GM12878 (cell line): ENCODE measurements around the gene BORCS5. TPM values are rescaled to one million over a fixed set of nuclear protein-coding genes. Genes with fewer than 3 reads are reported as not detected.

Source experiments
- ATAC-seq: fragments of 200-7000 bp; cut with Tn5 transposase; 3 replicates; pipeline ENCODE4 v1.9.1; 2020; ENCODE audit warnings: mild to moderate bottlenecking, moderate library complexity
- BruUV-seq: library from RNA; stranded (reverse); fragments of 400-500 nt; replicated peaks from 2 replicates; lab custom pipeline; 2021; lab: Mats Ljungman, UMichigan
- CTCF ChIA-PET: fragments of 300-600 bp; sonication (Branson Sonifier 250); formaldehyde crosslinking; extraction: SDS; loops from one replicate; lab custom pipeline; 2021; ENCODE audit warnings: inconsistent platforms; lab: Yijun Ruan, JAX
- POLR2A ChIA-PET: fragments of 350-600 bp; formaldehyde crosslinking; extraction: SDS; loops from one replicate; lab custom pipeline; 2021; ENCODE audit warnings: inconsistent platforms; lab: Charles Lee
- RAD21 ChIA-PET: fragments of 300-600 bp; sonication (Branson Sonifier 250); formaldehyde crosslinking; loops from one replicate; lab custom pipeline; 2023; ENCODE audit warnings: antibody characterized with exemption; ENCODE audit not compliant: unreplicated experiment; lab: Charles Lee
- SMC1A ChIA-PET: fragments of 300-600 bp; sonication (Branson Sonifier 250); formaldehyde crosslinking; loops from one replicate; lab custom pipeline; 2023; ENCODE audit not compliant: unreplicated experiment, uncharacterized antibody; lab: Charles Lee
- DNase-seq: peaks from one replicate; pipeline ENCODE4 v3.0.0-alpha.2; 2011; ENCODE audit warnings: low read depth, low spot score
- FAIRE-seq: peaks from 3 replicates; lab custom pipeline; 2011; peaks lifted over from hg19 to GRCh38; lab: Jason Lieb, UNC
- H2AFZ ChIP-seq: 2 replicates; pipeline ENCODE4 v1.6.0; 2011; ENCODE audit warnings: low read depth, low read length, control low read depth; ENCODE audit not compliant: control insufficient read depth
- H3K27ac ChIP-seq: 2 replicates; pipeline ENCODE4 v1.5.1; 2011; ENCODE audit warnings: control low read depth; ENCODE audit not compliant: control insufficient read depth, insufficient read depth
- H3K27me3 ChIP-seq, 2 experiments: replicated peaks in 1 of 2; 2 replicates each; pipeline versions ENCODE4 v1.6.0 to v1.6.1; 2011; ENCODE audit warnings: low read length in 1 of 2; ENCODE audit not compliant: control insufficient read depth in 2 of 2, insufficient read depth in 2 of 2
- H3K36me3 ChIP-seq, 2 experiments: 2 replicates each; pipeline ENCODE4 v1.5.1; 2011; ENCODE audit warnings: low read length in 1 of 2; ENCODE audit not compliant: control insufficient read depth in 2 of 2, insufficient read depth in 2 of 2
- H3K4me1 ChIP-seq: 2 replicates; pipeline ENCODE4 v1.6.1; 2011; ENCODE audit warnings: mild to moderate bottlenecking, low read length, moderate library complexity, mixed read lengths; ENCODE audit not compliant: control insufficient read depth, insufficient read depth
- H3K4me2 ChIP-seq: 2 replicates; pipeline ENCODE4 v1.6.0; 2011; ENCODE audit warnings: control low read depth; ENCODE audit not compliant: control insufficient read depth, insufficient read depth
- H3K4me3 ChIP-seq: fragments of 200-600 bp; sonication (generic); 2 replicates; pipeline ENCODE4 v1.5.1; 2016
- H3K79me2 ChIP-seq: 2 replicates; pipeline ENCODE4 v1.6.0; 2011; ENCODE audit warnings: low read length; ENCODE audit not compliant: control insufficient read depth, insufficient read depth
- H3K9ac ChIP-seq: 2 replicates; pipeline ENCODE4 v1.8.0; 2011; ENCODE audit warnings: low read length, control low read depth, mixed read lengths; ENCODE audit not compliant: control insufficient read depth, insufficient read depth
- H3K9me3 ChIP-seq: replicated peaks from 3 replicates; pipeline ENCODE4 v1.5.1; 2011; ENCODE audit warnings: mild to moderate bottlenecking, low read length; ENCODE audit not compliant: control insufficient read depth, insufficient read depth
- H4K20me1 ChIP-seq: 2 replicates; pipeline ENCODE4 v1.6.0; 2011; ENCODE audit not compliant: control insufficient read depth, insufficient read depth
- MLLT1 ChIP-seq: fragments of 450-650 bp; IDR thresholded peaks from 2 replicates; pipeline ENCODE4 v1.6.1; 2016; ENCODE audit warnings: mild to moderate bottlenecking
- NR2F1 ChIP-seq: fragments of 450-650 bp; conservative IDR thresholded peaks from 2 replicates; pipeline ENCODE4 v1.6.1; 2017; ENCODE audit warnings: mild to moderate bottlenecking
- POU2F2 ChIP-seq: IDR thresholded peaks from 3 replicates; pipeline ENCODE4 v1.6.1; 2011; ENCODE audit warnings: low read depth, mild to moderate bottlenecking, low read length, borderline replicate concordance
- SRF ChIP-seq, 2 experiments: IDR thresholded peaks; 2 replicates each; pipeline ENCODE4 v1.6.1; 2011; ENCODE audit warnings: low read depth in 2 of 2, low read length in 2 of 2, mild to moderate bottlenecking in 1 of 2, moderate library complexity in 1 of 2
- WGBS: methylation state at CpG from one replicate; pipeline ENCODE4 v1.1.6; 2016; ENCODE audit warnings: low lambda C conversion rate; ENCODE audit not compliant: insufficient replicate concordance, insufficient coverage; ENCODE audit errors: missing lambda C conversion rate; 5-methylcytosine and 5-hydroxymethylcytosine counted together
- in situ Hi-C: fragments of 300-500 bp; cut with MboI; formaldehyde crosslinking; loops from 9 replicates; pipeline ENCODE4 v1.14.3; 2018; ENCODE audit warnings: mixed read lengths
- intact Hi-C: fragments of 100-400 bp; cut with micrococcal nuclease; formaldehyde crosslinking; loops from one replicate; pipeline ENCODE4 v1.14.2; 2022; ENCODE audit not compliant: unreplicated experiment
- polyA plus RNA-seq, 11 experiments: library from polyadenylated mRNA; depleted of rRNA in 4 of 11; unstranded in 6 of 11; stranded (reverse) in 5 of 11; fragments of >200 nt; fragmentation: Nextera tagmentation in 4 of 11; fragmentation: Illumina TruSeq in 1 of 11; extraction: Ambion mirVana in 4 of 11; extraction: Trizol in 1 of 11; gene quantifications; 1 replicate in 1 of 11; 2 replicates in 10 of 11; pipeline versions ENCODE4 v1.2.1 to v1.2.3, GENCODE V29; 2011 to 2016; ENCODE audit warnings: inconsistent platforms in 2 of 11, missing spikeins in 2 of 11, low read depth in 1 of 11
- total RNA-seq, 4 experiments: library from RNA; depleted of rRNA in 3 of 4; stranded (reverse); fragments of >200 nt in 3 of 4; fragmentation: Illumina TruSeq in 1 of 4; extraction: Trizol in 1 of 4; gene quantifications; 2 replicates each; pipeline versions ENCODE4 v1.2.1 to v1.2.3, GENCODE V29; 2013 to 2021
- TF ChIP-seq, protein P1 (sequence below): fragments of 450-650 bp; conservative IDR thresholded peaks from 2 replicates; pipeline ENCODE4 v1.6.1; 2017; ENCODE audit warnings: mild to moderate bottlenecking, moderate library complexity

Gene BORCS5
- total and polyA plus RNA-seq, 10 of the 15 experiments (the other 5 are each of a cell fraction or from before 2014, with no cell fraction given): 1.4 to 39.7 (median 16.1) TPM

DNA sequence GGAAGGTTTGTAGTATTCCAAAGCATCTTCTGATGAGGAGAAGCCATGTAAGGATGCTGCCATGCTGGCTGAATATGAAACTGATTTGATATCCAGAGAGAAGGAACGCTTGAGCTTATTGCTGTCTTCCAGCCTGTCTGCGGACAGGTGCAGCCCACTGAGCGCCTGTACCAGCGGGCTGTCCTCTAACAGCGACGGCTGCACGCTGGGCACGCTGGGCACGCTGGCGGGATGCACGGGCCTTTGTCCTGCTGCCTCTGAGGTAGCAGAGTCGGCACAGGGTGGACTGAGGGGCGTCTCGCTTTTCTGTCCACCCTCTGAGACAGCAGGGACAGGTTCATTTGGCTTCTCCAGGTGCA is 120.6 kb downstream of the BORCS5 start:
- no peak overlapping the region for H2AFZ ChIP-seq
- in situ Hi-C loops: no loop called here
- WGBS: 98% methylated on average over 14 of the region's 14 CpGs
- H3K27me3 ChIP-seq: no peaks in the 10 kb centered on the region
- H3K9ac ChIP-seq: no peak overlapping the region
- FAIRE-seq: no peak
- TF ChIP-seq SRF (IDR thresholded peaks at IDR 0.05; ENCODE audit: low read depth in 2 of 2, low read length in 2 of 2): 0 out of 4 replicates have a peak, but pooled peaks of 1 of the 2 experiments have one; percentile 13
- TF ChIP-seq, protein P1, sequence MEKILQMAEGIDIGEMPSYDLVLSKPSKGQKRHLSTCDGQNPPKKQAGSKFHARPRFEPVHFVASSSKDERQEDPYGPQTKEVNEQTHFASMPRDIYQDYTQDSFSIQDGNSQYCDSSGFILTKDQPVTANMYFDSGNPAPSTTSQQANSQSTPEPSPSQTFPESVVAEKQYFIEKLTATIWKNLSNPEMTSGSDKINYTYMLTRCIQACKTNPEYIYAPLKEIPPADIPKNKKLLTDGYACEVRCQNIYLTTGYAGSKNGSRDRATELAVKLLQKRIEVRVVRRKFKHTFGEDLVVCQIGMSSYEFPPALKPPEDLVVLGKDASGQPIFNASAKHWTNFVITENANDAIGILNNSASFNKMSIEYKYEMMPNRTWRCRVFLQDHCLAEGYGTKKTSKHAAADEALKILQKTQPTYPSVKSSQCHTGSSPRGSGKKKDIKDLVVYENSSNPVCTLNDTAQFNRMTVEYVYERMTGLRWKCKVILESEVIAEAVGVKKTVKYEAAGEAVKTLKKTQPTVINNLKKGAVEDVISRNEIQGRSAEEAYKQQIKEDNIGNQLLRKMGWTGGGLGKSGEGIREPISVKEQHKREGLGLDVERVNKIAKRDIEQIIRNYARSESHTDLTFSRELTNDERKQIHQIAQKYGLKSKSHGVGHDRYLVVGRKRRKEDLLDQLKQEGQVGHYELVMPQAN: no peak
- BruUV-seq: no TSS peak
- H3K4me3 ChIP-seq: no peak overlapping the region
- H3K36me3 ChIP-seq: peaks cover 17 to 41% of the 10 kb centered on the region in 2 experiments
- no peaks in the 10 kb centered on the region for H4K20me1 ChIP-seq
- DNase-seq: no peak
- no peak overlapping the region for H3K4me2 ChIP-seq
- ChIA-PET POLR2A (interaction anchor here (0.6 to 3.9 kb wide), 4 partner anchors 9 to 70 kb away, joined by 3 to 26 read pairs (median 4); no protein-coding TSS in a partner anchor), SMC1A (interaction anchor here (1.1 to 4.9 kb wide), 4 partner anchors 9 to 123 kb away, joined by 3 to 75 read pairs (median 28); no protein-coding TSS in a partner anchor), CTCF (interaction anchor here (1.1 to 7.1 kb wide), 3 partner anchors 11 to 101 kb away, joined by 3 to 47 read pairs (median 10); no protein-coding TSS in a partner anchor), RAD21 (interaction anchor here (0.9 to 6.2 kb wide), 3 partner anchors 9 to 100 kb away, joined by 3 to 68 read pairs (median 3); no protein-coding TSS in a partner anchor)
- H3K79me2 ChIP-seq: peaks cover 6% of the 10 kb centered on the region
- H3K4me1 ChIP-seq: peaks cover 31% of the 10 kb centered on the region
- H3K27ac ChIP-seq: no peak overlapping the region
- H3K9me3 ChIP-seq: no peaks in the 10 kb centered on the region
- intact Hi-C loops: loop anchor here (5.0 kb wide), 1 partner anchor 130 kb away; no protein-coding TSS in a partner anchor
- ATAC-seq: no peak

GRCh38 chr12:12480074-12480473 is 123.2 kb downstream of the BORCS5 start:
- H3K4me3 ChIP-seq: no peak overlapping the region
- ATAC-seq: no peak
- ChIA-PET POLR2A (no interaction called here), CTCF (no interaction called here), SMC1A (interaction anchor here (1.3 to 1.9 kb wide), 3 partner anchors 12 to 76 kb away, joined by 3 to 7 read pairs (median 5); no protein-coding TSS in a partner anchor), RAD21 (interaction anchor here (0.7 to 4.5 kb wide), 2 partner anchors 25 to 100 kb away, joined by 3 to 42 read pairs; no protein-coding TSS in a partner anchor)
- no peaks in the 10 kb centered on the region for H3K27me3 ChIP-seq
- no peaks in the 10 kb centered on the region for H3K9me3 ChIP-seq
- no peaks in the 10 kb centered on the region for H4K20me1 ChIP-seq
- in situ Hi-C loops: no loop called here
- no peak for DNase-seq
- no peak overlapping the region for H2AFZ ChIP-seq
- TF ChIP-seq NR2F1 (no peak), POU2F2 (no peak), MLLT1 (no peak)
- intact Hi-C loops: no loop called here
- no peak overlapping the region for H3K9ac ChIP-seq
- WGBS: 97% methylated on average over 5 of the region's 5 CpGs
- peaks cover 19 to 33% of the 10 kb centered on the region in 2 experiments for H3K36me3 ChIP-seq
- no peak for FAIRE-seq
- no TSS peak for BruUV-seq
- no peak overlapping the region for H3K27ac ChIP-seq
- peaks cover 28% of the 10 kb centered on the region for H3K4me1 ChIP-seq
- H3K79me2 ChIP-seq: peaks cover 7% of the 10 kb centered on the region
- H3K4me2 ChIP-seq: no peak overlapping the region
